ENCODE data around the gene EN1.

EN1 gene

DNA sequence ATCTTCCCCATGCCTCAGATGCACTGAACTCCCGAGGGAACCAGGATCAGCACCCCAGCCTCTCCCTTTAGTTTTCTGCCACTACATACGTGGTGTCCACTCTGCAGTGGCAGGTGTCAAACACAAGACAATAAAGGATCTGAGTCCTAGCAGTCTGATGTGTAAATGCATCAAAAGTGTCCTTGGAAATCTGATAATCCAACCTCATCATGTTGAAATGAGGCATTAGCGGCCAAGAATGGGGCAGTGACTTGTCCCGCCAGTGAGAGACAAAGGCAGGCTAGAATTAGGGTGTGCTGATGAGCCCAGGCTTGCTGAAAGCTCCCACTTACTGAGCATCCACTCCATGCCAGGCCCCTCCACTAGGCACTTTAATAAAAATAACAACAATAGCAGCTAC is 52.9 kb downstream of the EN1 start:
- Histone ChIP-seq H3K9ac (ENCODE audit: low read depth, low read length) (no peak overlapping the region), H3K9me3 (replicated peaks; ENCODE audit: low read length) (no peaks in the 10 kb centered on the region), H3K36me3 (ENCODE audit: insufficient read depth, low read length) (no peaks in the 10 kb centered on the region), H3K27me3 (ENCODE audit: control insufficient read depth, insufficient read depth, low read length) (peaks cover 4% of the 10 kb centered on the region), H3K4me2 (ENCODE audit: low read length) (no peak overlapping the region), H3K4me1 (ENCODE audit: control insufficient read depth, insufficient read depth, low read length) (no peaks in the 10 kb centered on the region), H3K4me3 (ENCODE audit: low read length) (no peak overlapping the region)
